HepG2 (cell line): ENCODE data around the gene BYSL. TPM values are rescaled to one million over a fixed set of nuclear protein-coding genes. Genes with fewer than 3 reads are reported as not detected.
A peak's percentile ranks its signal among the peaks of the same experiment; 100 is the strongest.

Source experiments
- ARNTL ChIP-seq: sonication (generic); formaldehyde crosslinking; IDR thresholded peaks from 2 replicates; pipeline ENCODE4 v1.4.0; 2020; ENCODE audit warnings: mild to moderate bottlenecking, missing genetic modification reagents
- ELF3 ChIP-seq: IDR thresholded peaks from 2 replicates; pipeline ENCODE4 v1.6.1; 2016; ENCODE audit warnings: missing genetic modification reagents, missing compliant biosample characterization
- HMGXB3 ChIP-seq: sonication (generic); formaldehyde crosslinking; IDR thresholded peaks from 2 replicates; pipeline ENCODE4 v1.4.0; 2020; ENCODE audit warnings: missing genetic modification reagents, borderline replicate concordance
- PAWR ChIP-seq: sonication (generic); formaldehyde crosslinking; IDR thresholded peaks from 2 replicates; pipeline ENCODE4 v1.4.0; 2020; ENCODE audit warnings: missing genetic modification reagents, mild to moderate bottlenecking, borderline replicate concordance
- TEF ChIP-seq: sonication (generic); formaldehyde crosslinking; IDR thresholded peaks from 2 replicates; pipeline ENCODE4 v1.5.0; 2020; ENCODE audit warnings: missing genetic modification reagents
- TFE3 ChIP-seq: IDR thresholded peaks from 2 replicates; pipeline ENCODE4 v1.6.1; 2016
- TMF1 ChIP-seq: sonication (generic); formaldehyde crosslinking; IDR thresholded peaks from 2 replicates; pipeline ENCODE4 v1.8.1; 2022; ENCODE audit warnings: low read depth, missing genetic modification reagents
- ZNF335 ChIP-seq: sonication (generic); formaldehyde crosslinking; IDR thresholded peaks from 2 replicates; pipeline ENCODE4 v1.4.0; 2020; ENCODE audit warnings: missing genetic modification reagents
- ZNF512 ChIP-seq: sonication (generic); formaldehyde crosslinking; IDR thresholded peaks from 2 replicates; pipeline ENCODE4 v1.4.0; 2020; ENCODE audit warnings: mild to moderate bottlenecking, missing genetic modification reagents
- ZNF552 ChIP-seq: sonication (generic); formaldehyde crosslinking; IDR thresholded peaks from 2 replicates; pipeline ENCODE4 v1.9.0; 2022; ENCODE audit warnings: missing genetic modification reagents, mild to moderate bottlenecking, borderline replicate concordance
- ZNF556 ChIP-seq: sonication (generic); formaldehyde crosslinking; IDR thresholded peaks from 2 replicates; pipeline ENCODE4 v1.4.0; 2020; ENCODE audit warnings: mild to moderate bottlenecking, missing genetic modification reagents, borderline replicate concordance
- ZNF564 ChIP-seq: sonication (generic); formaldehyde crosslinking; IDR thresholded peaks from 2 replicates; pipeline ENCODE4 v1.8.1; 2023; ENCODE audit warnings: mild to moderate bottlenecking, missing genetic modification reagents
- ZNF770 ChIP-seq: sonication (generic); formaldehyde crosslinking; IDR thresholded peaks from 2 replicates; pipeline ENCODE4 v1.5.0; 2020; ENCODE audit warnings: mild to moderate bottlenecking, missing genetic modification reagents
- ZSCAN31 ChIP-seq: sonication (generic); formaldehyde crosslinking; IDR thresholded peaks from 2 replicates; pipeline ENCODE4 v1.5.0; 2020; ENCODE audit warnings: low read depth, mild to moderate bottlenecking, missing genetic modification reagents
- ZSCAN9 ChIP-seq: IDR thresholded peaks from 2 replicates; pipeline ENCODE4 v1.6.1; 2016; ENCODE audit warnings: borderline replicate concordance
- polyA plus RNA-seq, 8 experiments: library from polyadenylated mRNA; depleted of rRNA in 3 of 8; stranded (reverse) in 7 of 8; unstranded in 1 of 8; fragments of >200 nt; fragmentation: Illumina TruSeq in 4 of 8; extraction: Trizol in 4 of 8; gene quantifications; 2 replicates each; pipeline versions ENCODE4 v1.2.1 to v1.2.3, GENCODE V29; 2011 to 2016; ENCODE audit warnings: low read depth in 4 of 8, missing spikeins in 1 of 8, mixed read lengths in 1 of 8; ENCODE audit not compliant: insufficient read depth in 1 of 8
- total RNA-seq, 5 experiments: library from RNA; depleted of rRNA; stranded (reverse); fragments of >200 nt; fragmentation: Illumina TruSeq; extraction: Trizol; gene quantifications; 2 replicates each; pipeline ENCODE4 v1.2.3, GENCODE V29; 2016; ENCODE audit warnings: low read depth in 1 of 5

Gene BYSL
- total and polyA plus RNA-seq, 2 of the 13 experiments (the other 11 are each of a cell fraction or from before 2014, with no cell fraction given) = 27.9 to 28.6 TPM

- TF ChIP-seq HMGXB3 (CRISPR knock-in tag) (peak; percentile 79; the same call in 1 of the 2 replicates), ZNF564 (no peak; the same call in 1 of the 2 replicates), TEF (peak; percentile 29; the same call in 1 of the 2 replicates), PAWR (CRISPR knock-in tag) (no peak), TMF1 (peak; percentile 94; the same call in 1 of the 2 replicates), ARNTL (peak; percentile 65), ZNF770 (peak; percentile 43; the same call in 1 of the 2 replicates), ZNF556 (CRISPR knock-in tag) (peak; percentile 79; the same call in 1 of the 2 replicates), ZNF512 (CRISPR knock-in tag) (no peak), ELF3 (CRISPR knock-in tag) (peak; percentile 49; the same call in 1 of the 2 replicates), ZSCAN9 (CRISPR knock-in tag) (peak; percentile 83), ZSCAN31 (no peak), TFE3 (CRISPR knock-in tag) (peak; percentile 43), ZNF552 (peak; percentile 88; the same call in 1 of the 2 replicates), ZNF335 (CRISPR knock-in tag) (peak; percentile 82)
Measured at GRCh38 chr6:41920921-41921711, at the start of gene BYSL, which contains the start of gene MED20 (continued).
